CD1c-positive myeloid dendritic cell (primary cell): ENCODE data around the gene SATL1.
"Not testable (repeated sequence)": the region's sequence is repeated elsewhere in the genome, so short reads cannot be mapped to it uniquely, and the experiment has no call there.

ENCODE experiments used
- DNase-seq: peaks from one replicate; pipeline ENCODE4 v3.0.0-alpha.2; 2016; ENCODE audit errors: extremely low spot score

The SATL1 gene, protein sequence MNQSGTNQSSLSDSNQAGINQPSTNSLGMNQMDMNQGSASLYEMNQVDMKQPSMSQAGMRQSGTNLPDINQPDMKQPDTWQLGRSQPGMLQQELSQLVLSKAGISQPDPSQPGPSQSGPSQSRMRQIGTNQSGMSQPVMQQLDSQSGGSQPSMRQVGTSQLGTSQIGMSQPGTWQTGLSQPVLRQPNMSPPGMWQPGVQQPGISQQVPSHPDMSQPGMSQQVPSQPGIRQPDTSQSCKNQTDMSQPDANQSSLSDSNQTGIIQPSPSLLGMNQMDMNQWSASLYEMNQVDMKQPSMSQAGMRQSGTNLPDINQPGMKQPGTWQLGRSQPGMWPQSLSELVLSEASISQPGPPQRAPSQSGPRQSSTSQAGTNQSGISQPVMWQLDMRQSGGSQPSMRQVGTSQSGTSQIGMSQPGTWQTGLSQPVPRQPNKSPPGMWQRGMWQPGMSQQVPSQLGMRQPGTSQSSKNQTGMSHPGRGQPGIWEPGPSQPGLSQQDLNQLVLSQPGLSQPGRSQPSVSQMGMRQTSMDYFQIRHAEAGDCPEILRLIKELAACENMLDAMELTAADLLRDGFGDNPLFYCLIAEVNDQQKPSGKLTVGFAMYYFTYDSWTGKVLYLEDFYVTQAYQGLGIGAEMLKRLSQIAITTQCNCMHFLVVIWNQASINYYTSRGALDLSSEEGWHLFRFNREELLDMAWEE

DNA sequence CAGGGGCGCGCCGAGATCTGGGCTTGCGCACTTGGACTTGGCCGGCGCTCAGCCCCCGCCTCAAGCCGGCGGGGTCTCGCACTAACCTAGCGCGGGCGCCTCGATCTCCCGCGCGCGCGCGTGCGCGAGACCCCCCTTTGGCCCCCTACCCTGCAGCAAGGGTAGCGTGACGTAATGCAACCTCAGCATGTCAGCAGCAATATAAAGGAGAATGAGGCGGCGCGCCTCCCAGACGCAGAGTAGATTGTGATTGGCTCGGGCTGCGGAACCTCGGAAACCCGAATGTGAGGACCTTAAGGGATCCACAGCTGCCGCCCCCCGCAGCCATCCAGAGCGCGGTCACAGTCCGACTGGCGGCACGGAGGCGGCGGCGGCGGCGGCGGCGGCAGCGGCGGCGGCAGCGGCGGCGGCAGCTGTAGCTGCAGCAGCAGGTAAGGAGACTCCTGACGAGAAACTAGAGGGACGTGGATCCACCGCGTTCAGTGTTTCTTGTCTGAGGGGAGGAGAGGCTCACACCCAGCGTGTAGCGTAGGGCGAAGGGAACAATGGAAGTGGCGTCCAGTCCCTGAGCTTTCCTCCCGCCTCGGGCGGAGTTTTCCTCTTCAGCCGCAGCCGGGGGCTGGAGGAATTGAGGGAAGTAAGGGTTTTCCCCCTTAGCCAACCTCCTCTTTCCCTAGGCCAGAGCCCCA is at the start of gene SATL1, which contains the start of gene ZNF711:
TSS of gene SATL1 (minus strand) at position 19 of the 689 bp plus-strand sequence. CDS start 134,811 bp downstream, outside the sequence.
TSS of gene ZNF711 (plus strand) at position 231 of the 689 bp plus-strand sequence. CDS start 3,582 bp downstream, outside the sequence.
- DNase-seq = peak; percentile 20

DNA sequence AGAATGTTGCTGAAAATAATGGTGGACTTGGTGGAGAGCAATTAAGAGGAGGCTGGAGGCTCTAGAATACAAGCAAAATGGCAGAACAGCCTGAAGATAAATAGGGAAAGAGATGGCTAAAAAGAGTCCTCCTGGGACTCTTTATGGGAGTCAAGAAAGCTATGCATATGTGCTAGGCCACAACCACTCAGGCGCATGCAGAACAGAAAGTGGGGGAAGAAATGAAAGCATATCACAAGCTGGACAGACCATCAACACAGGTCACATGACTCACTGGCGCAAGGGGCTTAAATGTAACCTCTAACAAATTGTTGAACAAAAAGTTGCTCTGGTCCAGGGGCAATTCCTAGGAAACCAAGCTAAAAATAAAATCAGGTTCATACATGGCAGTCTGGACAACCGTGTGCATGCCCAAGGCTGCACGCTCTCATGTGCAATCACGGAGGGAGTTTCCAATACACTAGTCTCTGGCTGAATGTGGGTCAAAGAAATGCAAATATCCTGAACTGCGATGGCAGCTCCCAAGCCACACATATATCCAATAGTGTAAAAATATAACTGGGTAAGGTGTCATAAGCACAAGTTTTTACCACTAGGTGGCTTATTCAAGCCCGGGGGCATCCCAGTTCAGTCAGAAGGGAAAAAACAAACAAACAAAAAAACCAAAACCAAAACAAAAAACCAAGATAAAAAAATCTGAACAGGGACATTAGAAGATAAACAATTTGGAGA is 45.6 kb upstream of the SATL1 start:
- DNase-seq = no peak

DNA sequence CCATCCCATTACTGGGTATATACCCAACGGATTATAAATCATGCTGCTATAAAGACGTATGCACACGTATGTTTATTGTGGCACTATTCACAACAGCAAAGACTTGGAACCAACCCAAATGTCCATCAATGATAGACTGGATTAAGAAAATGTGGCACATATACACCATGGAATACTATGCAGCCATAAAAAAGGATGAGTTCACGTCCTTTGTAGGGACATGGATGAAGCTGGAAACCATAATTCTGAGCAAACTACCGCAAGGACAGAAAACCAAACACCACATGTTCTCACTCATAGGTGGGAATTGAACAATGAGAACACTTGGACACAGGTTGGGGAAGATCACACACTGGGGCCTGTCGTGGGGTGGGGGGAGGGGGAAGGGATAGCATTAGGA is 41.7 kb upstream of the SATL1 start:
- DNase-seq = not testable (repeated sequence)

GRCh38 chrX:85244450-85245211 is 1.1 kb upstream of the SATL1 start:
- DNase-seq = peak; percentile 2

- DNase-seq = no peak
Measured at GRCh38 chrX:85243155-85243554, 424 bp downstream of the SATL1 start.

- no peak for DNase-seq
Measured at GRCh38 chrX:85223359-85223758, 20.2 kb downstream of the SATL1 start.

DNA sequence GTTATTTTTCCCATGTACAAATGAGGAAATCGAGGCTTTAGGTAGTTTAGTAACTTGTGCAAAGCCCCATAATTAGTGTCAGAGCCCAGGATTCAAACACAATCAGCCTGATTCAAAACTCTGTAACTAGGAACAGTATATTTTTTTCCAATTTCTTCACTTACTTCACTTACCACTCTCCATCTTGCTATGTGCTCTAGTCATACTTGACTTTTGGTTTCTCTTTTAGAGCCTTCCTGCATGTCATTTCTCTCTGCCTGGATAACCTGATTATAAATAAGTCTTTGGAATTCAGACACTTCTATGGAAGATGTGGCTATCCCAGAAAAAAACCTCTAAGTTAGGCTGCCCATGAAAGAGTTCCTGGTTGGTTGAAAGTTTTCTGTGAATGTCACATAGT is 22.2 kb downstream of the SATL1 start:
- no peak for DNase-seq

DNA sequence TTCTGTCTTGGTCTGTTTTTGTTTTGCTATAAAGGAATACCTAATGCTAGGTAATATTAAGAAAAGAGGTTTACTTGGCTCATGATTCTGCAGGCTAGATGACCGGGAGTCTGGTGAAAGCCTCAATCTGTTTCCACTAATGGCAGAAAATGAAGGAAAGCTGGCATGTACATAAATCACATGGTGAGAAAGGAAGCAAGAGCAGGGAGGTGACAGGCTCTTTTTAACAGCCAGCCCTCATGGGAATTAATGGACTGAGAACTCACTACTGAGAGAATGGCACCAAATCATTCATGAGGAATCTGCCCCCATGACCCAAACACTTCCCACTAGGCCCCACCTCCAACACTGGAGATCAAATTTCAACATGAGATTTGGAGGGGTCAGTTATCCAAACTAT is 27.6 kb downstream of the SATL1 start:
- no peak for DNase-seq

- no peak for DNase-seq
Measured at GRCh38 chrX:85213792-85214530, 29.6 kb downstream of the SATL1 start.

- no peak for DNase-seq
Measured at GRCh38 chrX:85203461-85203970, 40.1 kb downstream of the SATL1 start.

DNA sequence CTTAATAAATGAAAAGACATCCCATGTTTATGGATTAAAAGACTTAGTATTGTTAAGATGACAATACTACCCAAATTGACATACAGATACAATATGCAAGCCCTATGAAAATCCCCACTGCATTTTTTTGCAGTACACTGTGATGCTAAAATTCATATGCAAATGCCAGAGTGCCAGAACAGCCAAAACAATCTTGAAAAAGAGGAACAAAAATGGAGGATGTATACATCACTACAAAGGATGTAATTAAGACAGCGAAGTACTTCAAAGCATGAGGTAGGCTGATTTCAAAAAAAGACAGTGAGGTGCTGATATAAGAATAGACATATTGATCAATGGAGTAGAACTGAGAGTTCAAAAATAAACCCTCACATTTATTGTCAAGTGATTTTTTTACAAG is 47.3 kb downstream of the SATL1 start:
- DNase-seq = no peak

DNA sequence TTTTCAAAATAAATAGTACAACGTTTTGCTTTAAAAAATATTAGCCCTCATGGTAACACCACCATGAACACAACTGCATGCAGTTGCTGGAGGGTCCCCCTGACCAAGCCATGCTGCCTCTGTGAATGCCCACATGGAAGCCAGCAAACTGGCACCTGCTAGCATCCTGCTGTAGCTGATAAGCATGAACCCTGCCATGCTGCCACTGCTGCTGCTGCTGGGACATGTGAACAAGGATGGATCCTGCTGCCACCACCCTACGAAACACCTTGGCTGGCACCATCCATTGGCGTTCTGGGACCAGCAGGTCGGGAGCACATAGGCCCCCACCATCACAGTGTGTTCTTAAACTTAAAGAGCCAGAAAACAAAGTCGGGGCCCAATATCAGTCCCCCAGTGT is 83.9 kb downstream of the SATL1 start:
- no peak for DNase-seq

DNA sequence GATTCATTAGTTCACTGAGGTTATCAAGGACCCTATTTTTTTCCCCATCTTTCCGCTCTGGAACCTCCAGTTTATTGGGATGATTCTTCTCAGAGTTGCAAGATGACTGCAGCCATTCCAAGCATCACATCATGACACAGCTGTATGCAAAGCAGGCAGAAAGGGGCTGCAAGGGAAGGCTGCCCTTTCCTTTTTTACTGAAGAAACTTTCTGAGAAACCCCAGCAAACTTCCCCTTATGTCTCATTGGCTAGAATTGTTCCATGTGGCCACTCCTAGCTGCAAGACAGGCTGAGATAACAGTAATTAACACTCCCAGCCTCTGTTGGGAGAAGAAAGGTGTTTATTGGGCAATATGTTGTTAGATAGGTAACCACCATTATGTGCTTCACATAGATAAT is 102.6 kb downstream of the SATL1 start:
- no peak for DNase-seq

DNA sequence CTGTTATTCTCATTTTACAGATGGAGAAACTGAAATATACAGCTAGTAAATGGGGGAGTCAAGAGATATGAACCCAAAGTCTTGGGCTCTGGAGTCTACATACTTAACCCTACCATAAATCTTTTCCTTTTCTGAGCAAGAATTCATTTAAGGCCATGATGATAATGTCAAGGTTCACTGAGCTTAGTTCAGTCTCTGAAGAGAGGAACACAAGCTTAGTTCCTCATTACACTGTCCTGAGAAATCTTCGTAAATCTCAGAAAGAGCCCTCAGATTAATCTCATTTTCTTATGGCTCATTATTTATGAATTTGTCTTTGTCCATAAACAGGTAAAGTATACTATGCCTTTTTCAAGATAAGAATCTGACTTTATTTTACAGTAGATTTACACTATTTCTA is 104.2 kb downstream of the SATL1 start:
- no peak for DNase-seq

GRCh38 chrX:85136409-85136808 is 107.2 kb downstream of the SATL1 start:
- DNase-seq = no peak

DNA sequence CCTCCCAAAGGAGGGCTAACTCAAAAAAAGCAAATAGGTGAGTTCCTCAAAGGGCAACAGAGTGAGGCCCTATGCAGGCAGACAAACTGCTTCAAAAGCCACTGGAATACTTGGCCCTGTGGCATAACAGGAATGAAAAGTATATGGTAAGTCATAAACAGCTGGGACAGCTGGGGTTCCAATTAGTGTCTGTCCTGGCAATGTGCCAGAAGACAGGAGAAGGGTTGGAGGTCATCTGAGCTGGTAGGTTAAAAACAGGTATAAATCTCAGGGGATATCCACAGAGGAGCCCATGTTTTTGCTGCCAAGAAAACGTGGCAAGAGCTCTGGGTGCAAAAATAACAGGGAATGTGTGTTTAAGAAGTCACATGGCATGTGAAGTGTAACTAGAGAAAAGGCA is 128.3 kb downstream of the SATL1 start:
- no peak for DNase-seq

DNA sequence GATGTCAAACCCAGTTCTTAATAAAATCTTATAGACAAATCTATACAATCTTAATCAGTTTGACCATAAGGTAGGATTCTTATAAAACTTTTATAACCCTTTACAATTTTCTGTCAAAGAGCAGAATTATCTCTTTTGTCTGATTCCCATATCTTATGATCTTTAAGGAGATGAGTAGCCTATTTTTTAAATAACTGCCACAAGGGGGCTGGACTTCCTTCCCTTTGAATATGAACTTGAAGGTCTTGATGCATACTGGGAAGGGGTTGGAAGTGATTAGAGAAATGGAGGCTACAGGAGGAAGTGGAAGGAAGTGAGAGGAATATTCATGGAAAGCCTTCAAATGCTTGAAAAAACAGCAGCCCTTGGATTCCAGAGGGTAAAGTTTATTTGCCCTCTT is 128.8 kb downstream of the SATL1 start:
- no peak for DNase-seq

DNA sequence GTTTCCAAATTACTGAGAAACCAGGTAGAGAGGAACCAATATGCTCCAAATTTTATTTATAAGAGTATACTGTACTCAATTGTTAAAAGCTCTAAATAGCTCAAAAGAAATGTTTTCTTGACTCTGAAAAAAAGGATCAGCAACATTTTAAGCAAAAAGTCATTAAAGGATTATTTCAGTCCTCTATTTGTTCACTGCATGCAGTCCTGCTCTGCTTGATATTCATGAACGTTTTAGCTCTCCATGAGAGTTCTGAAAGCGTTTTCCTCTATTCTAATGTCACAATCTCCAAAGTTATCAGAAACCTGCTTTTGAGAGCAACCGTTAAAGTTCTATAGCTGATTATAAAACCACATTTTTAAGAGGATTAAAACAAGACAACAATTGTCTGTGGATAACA is 129.4 kb downstream of the SATL1 start:
- DNase-seq = no peak

DNA sequence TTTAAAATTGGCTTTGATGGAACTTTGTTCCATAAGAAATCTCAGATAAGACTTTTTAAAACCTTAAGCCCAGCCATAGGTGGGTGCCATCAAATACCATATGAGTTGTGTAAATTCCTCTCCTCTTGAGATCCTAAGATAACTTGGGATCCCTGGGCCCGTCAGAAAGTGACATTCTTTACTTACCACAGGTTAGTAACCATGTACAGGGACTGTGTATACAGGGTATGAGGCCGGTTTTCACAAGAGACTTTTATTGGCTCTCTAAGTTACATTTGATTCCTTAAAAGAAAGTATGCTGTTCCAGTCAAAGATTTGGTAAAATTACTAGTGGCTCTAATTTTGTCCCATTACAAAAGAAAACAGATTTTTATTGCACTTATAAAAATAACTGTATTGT is 129.8 kb downstream of the SATL1 start:
- DNase-seq = no peak

DNA sequence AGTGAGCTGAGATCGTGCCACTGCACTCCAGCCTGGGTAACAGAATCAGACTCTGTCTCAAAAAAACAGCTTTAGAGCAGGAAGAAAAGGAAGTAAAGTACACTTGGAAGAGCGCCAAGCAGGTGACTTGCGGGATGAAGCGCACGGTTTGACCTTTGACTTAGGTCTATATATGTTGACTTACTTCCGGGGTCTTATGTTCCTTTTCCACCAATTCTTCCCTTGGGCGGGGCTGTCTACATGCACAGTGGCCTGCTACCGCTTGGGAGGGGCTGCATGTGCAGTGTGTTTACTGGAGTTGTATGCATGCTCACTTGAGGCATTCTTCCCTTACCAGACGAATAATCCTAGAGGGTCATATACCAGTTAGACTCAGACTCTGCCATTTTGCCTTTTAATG is 131.3 kb downstream of the SATL1 start:
- DNase-seq = no peak
